Mesenteric fat pad (tissue), 1 donor: ENCODE measurements around the gene DMD. TPM values are rescaled to one million over a fixed set of nuclear protein-coding genes. Genes with fewer than 3 reads are reported as not detected.

Source experiments
- DNase-seq: peaks from one replicate; pipeline ENCODE4 v3.0.0-alpha.2; 2020; ENCODE audit warnings: low spot score
- total RNA-seq: library from RNA; stranded (reverse); fragmentation: NEBNext Ultra II Directional; extraction: Animal tissue kit (Norgen Biotek cat#: 25700); gene quantifications from one replicate; pipeline ENCODE4 v1.2.1, GENCODE V29; 2021
- donor health status: DM: yes; HTN: yes; CAD: no.

The DMD gene
- total RNA-seq, 1 donor from 2014 or later = 45.5 TPM

DNA sequence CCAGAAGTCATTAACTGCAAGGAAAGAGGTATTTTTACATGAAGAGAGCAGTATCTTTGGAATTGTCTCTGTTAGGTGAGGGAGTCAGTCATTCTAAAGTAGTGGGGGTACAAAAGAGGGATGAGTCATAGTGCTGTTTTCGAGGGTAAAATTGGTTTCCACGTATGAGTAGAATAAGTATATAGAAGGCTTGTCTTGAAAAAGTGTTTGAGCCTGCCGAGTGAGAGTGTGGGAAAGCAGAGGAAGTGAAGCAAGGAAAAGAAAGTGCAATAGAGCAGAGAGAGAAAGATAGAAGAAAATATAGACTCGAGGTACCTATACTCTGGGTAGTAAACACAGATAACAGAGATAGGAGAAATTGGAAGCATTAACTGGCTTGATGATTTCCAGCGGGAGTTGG is 696.4 kb downstream of the DMD start:
- no peak for DNase-seq

DNA sequence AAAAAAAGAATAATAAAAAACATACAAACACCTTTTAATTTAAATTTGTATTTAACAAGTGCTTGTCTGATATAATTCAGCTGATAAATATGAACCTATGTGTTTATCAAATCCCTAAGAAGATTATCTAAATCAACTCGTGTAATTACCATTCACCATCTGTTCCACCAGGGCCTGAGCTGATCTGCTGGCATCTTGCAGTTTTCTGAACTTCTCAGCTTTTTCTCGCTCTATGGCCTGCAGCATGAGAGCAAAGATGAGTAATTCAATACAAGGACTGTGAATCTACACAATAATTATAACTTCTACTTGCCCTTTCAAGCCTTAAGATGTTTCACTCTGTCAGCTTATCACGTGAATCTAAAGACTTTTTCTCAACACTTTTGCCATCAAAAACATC is 709.7 kb downstream of the DMD start:
- DNase-seq = no peak

DNA sequence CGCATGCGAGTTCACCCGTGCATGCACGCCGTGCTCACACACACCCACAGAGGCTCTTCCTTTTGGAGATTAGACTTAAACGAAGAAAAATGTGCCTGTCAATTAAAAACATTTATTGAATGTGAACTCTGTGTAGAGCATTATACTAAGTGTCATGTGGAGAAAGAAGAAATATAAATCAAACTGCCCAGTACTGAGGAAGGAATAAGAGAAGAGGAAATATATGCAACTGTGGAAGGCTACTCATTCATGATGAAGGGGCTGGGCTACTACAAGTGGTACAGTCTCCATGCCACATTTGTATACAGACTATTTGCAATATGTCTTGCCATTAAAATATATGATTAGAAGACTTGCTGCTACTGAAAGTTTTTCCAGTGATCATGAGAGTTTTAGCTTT is 714.7 kb downstream of the DMD start:
- no peak for DNase-seq

DNA sequence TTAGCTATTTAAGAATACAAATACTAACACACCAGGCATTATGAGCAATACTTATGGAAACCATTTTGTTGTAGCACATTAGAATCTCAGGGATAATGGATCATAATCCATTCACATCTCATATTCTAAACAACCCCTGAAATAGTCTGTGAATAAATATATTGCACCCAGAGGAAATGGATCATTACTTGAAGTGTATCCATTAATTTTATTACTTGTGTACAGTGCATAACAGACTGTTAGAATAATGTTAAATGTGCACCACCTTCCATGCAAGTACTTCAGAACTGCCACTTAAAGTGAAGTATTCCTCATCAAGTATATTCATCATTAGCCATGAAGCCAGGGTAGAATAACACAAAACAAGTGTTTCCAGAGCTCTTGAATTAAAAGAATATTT is 715.5 kb downstream of the DMD start:
- no peak for DNase-seq

DNA sequence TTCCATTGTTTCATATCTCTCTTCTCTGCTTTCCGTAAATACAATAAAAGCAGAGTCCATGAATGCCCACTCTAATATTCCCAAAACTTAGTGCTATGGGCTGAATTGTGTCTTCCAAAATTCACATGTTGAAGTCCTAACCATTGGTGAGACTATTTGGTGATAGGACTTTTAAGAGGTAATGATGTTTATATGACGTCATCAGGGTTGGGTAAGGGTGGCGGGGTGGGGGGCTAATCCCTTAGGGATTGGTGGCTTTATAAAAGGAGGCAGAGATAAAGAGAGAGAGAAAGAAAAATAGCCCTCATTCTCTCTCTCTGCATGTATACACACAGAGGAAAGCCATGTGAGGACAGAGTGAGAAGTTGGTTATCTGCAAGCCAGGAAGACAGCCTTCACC is 722.2 kb downstream of the DMD start:
- DNase-seq = no peak

DNA sequence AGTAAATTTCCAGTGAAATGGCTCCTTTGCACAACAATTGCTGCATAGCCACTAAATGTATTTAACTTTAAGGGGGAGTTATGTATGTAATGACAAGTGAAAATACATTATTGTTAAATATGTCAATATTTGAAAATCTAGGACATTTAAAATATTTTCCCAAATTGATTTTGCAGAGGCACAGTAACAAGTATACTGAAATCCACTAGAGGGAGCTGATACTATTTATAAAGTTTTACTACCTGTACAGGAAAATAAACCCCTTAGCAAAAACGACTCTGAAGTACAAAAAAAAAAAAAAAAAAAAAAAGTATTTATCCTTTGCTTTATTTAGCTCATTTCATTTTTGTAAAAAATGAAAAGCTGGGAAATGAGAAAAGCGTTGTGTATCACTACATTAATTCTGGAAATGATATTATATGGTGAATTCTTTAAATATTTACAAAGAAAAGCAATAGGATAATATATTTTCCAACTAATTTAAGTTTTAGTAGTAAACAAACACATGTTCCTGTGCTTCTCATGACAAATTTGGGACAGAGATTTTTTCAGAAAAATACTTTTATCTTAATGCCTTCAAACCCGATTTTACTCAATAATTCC is 727.7 kb downstream of the DMD start:
- DNase-seq = no peak

DNA sequence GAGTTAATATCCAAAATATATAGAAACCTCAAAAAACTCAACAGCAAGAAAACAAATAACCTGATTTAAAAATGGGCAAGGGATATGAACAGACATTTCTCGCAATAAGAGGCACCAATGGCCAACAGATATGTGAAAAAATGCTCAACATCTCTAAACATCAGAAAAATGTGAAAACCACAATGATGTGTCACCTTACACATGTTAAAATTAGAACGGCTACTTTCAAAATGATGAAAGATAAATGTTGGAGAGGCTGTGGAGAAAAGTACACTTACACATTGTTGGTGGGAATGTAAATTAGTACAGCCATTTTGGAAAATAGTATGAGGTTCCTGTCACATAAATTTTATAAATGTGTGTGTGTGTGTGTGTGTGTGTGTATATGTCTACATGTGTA is 731.3 kb downstream of the DMD start:
- no peak for DNase-seq

DNA sequence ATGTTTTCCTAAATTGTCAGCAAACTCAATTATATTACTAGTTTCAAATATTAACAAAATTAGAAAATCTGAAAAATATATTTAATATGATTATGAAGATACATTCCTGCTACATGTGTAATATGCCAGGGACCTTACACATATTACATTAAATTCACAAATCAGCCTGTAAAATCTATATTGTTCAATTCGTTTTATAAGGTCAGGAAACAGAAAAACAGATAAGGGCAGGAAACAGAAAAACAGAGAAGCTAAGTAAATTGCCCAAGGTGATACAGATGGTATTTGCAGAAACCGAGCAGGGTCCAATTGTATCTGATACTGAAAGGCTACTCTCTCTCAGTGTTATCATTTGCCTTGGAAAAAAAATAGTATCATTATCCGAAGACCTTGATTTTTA is 739.0 kb downstream of the DMD start:
- no peak for DNase-seq

DNA sequence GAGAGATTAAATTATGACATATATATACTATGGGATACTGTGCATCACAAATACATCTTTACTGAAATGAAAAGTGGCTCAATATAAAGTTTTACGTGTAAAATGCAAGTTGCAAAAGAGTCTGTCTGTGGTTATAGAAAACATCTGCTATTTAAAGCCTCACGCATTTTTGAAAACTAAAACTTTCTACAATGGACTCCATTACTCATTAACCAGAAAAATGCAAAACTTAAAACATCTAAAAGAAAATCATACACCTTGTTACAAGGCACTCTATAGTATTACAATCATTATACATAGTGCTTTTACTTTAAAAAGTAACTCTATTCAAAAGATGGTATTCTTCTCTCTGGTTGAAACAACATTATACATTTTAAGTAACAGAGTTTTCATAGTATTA is 755.6 kb downstream of the DMD start:
- DNase-seq = no peak

DNA sequence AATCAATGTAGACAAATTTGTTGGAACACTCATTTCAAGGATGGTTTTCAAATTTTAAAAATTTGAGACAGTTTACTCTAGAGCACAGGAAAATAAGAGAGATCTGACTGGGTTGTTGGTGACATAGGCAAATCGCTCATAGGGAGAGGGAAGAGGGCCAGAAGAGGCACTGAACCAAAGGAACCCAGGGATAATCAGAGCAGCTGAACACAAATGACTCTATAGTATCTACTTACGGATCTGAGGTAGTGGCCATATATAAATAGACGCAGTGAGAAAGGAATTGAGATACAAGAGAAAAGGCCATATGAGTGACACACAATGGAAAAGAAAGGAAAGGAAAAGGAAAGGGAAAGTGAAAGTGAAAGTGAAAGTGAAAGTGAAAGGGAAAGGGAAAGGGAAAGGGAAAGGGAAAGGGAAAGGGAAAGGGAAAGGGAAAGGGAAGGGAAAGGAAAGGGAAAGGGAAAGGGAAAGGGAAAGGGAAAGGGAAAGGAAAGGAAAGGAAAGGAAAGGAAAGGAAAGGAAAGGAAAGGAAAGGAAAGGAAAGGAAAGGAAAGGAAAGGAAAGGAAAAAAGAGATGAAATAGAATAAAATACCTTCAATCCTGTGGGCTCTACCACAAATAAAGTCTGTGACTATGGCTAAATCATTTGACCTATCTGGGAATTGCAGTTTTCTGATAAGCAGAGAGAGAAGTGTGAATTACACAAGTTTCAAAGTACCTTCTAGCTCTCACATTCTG is 759.2 kb downstream of the DMD start:
- DNase-seq = no peak

DNA sequence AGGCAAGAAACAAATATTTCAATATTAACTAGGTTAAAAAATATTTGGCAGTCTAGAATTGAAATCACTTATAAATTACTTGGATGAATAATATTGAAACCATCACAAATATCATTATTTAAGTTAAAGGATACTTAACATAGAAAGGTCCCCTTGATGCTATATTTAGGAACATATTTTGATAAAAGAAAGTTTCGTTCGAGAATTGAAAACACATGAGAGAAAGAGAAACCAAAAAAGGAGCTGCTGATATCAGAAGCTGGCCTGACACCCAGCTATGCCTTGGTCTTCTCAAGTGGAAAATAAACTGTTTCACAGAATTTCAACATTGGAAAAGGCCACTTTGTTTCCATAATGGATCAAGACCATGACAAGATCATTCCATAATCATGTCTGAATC is 762.4 kb downstream of the DMD start:
- no peak for DNase-seq

DNA sequence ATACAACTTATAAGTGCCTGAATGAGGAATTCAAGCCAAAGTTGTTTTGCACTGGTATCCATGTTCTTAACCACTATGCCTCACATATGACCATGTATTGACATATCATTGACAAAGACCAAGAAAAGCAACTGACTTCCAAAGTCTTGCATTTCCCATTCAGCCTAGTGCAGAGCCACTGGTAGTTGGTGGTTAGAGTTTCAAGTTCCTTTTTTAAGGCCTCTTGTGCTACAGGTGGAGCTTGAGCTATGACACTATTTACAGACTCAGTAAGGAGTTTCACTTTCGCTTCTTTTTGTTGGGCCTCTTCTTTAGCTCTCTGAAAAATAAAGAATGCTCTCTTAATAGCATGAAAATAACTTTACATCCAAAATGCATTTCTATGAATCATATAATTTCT is 763.0 kb downstream of the DMD start:
- no peak for DNase-seq

DNA sequence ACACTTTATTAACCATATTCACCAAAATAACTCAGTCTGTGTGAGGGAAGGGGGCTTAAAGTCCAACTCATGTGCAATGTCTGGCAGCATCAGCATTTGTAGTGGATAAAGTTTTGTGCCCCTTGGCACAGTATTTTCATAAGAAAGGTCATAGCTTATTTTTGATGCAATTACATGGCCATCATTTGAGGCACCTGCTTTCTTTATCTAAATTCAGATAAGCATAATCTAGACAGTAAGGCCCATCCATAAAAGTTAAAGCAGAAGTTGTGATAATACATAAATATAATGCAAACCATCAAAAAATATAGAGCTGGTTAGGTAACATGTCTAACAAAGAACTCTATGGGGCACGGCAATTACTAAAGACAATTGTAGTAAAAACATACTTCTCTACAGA is 763.7 kb downstream of the DMD start:
- no peak for DNase-seq

DNA sequence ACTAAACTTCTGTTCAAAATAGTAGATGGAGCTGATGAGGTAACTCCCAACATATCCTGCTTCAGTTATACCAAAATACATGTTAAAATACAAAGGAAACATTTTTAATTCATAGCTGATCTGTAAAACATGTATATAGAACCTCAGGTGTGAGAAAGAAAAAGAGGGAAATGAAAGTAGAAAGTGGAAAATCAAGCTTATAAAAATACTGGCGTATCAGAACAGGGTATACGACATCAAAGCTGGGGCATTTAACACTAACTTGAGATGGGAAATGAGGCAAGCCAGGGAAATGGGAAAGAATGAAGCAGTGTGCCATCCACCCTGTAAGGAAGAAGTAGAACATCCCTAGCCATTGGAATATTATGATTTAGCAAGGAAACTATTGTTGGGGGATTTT is 767.5 kb downstream of the DMD start:
- DNase-seq = no peak

DNA sequence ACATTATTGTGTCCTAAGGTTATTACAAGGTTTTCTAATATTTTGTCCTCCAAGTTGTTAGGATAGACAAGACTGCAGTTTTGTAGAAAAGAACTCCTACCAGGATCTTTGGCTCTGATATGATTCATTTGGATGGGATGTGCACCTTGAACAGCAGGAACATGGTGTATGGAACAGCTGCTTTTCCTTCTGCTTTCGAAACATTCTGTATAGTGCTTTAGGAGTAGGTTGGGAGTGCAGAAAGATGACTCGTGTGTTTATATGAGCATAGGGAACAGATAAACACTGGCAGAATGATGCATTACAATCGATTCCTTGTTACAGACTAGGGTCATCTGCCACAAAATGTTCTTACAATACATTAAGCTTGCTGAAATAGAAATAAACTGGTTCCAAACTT is 790.1 kb downstream of the DMD start:
- no peak for DNase-seq

DNA sequence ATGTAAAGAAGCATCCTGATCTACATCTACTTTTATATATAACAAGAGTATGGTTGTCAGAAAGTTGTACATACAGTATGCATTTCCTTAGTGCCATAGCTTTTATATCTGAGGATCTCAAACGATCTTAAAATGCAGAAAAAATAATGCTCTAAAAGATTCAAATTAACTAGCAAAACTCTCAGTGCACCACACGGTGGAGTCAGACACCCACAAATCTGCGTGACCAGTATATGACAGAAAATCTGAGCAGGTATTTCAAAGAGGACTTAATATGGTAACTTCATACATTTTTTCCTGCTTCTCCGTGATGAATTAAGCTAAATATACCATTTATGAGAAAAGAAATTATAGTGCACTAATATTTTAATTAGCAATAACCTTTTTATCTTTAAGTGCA is 803.0 kb downstream of the DMD start:
- DNase-seq = no peak

DNA sequence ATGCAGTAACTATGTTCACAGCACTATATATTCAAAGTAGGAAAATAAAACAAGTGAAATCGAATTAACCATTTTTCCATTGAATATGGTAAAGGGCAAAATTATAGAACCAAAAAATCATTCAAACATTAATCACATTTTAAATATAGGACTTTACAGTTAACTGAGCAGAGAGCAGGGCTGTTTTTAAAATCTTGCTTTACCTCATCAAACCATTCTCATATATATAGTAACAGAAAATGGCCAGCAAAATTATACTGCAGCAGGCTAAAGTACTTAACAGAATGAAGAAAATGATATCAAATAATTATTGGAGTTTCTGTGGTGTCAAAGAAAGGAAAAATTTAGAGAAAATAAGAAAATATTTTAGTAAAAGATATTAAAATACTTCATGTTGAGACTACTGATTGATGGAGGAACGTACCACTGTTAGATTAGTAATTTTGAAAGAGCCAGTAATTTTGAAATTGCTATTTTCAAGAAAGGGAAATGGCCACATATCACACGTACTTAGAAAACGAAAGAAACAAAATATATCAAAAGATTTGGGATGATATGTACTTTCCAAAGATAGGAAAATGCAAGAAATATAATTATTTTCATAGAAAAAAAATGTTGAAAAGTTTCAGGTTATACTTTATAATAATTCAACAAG is 813.7 kb downstream of the DMD start:
- DNase-seq = no peak

DNA sequence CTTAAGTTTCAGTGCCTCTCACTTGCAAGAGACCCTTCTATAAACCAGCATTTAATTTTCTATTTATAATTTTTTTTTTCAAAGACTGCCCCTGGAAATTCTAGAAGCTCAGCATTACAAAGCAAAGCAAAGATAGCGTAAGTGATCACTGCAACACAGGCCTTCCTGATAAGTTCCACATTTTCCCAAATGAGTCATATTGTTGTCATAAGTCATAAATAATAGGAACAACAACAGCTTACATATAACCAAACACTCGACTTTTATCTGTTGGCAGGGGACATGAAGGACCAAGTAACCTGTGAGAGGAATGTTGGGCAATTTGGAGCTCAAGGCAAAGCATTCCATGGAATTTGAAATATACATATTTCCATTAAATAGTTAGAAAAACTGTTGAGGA is 815.5 kb downstream of the DMD start:
- DNase-seq = no peak

DNA sequence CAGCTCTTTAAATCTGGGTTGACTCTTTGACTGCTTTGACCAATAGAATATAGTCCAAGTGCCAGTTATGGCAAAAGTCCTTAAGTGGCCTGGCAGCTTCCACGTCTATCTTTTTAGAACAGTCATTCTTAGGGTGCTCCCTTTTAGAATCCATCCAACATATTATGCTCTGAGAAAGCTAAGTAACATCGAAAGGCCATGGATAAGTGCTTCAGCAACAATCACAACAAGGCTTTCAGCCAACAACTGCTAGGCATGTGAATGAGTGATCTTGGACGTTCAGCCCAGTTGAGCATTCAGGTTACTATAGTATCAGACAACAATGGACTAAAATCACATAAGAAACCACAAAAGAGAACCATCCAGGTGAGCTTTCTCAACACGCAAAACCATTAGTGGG is 818.7 kb downstream of the DMD start:
- no peak for DNase-seq

DNA sequence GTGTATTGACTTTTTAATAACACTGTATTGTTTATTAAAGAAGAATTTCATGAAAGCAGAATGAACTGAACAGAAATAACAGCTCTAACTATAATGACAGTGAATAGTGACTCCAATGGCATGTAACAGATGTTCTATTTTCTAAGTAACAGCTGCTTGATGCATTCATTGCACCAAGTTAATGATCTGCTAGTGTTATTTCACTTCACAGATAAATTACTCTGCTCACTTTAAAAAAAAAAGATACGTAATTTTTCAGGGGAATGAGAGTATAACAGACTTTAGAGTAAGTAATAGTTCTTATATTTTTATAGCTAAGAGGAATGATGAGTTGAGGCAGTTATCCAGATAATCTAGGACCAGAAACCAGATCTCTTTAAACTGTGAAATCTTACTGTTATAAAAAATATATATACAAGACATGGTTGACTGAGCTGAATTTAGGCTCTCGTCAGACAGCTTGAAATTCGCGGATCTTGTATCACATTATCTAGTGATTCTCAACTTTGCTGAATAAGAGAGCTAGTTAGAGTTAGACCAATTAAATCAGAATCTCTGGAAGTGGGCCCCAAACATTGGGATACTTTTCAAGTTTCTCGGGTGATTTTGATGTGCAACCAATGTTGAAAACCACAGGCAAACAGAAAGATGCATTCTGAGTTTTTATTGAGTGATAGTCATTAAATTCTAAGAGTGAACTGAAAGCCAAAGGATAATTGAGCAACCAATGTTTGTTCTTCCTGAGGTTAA is 840.7 kb downstream of the DMD start:
- no peak for DNase-seq

DNA sequence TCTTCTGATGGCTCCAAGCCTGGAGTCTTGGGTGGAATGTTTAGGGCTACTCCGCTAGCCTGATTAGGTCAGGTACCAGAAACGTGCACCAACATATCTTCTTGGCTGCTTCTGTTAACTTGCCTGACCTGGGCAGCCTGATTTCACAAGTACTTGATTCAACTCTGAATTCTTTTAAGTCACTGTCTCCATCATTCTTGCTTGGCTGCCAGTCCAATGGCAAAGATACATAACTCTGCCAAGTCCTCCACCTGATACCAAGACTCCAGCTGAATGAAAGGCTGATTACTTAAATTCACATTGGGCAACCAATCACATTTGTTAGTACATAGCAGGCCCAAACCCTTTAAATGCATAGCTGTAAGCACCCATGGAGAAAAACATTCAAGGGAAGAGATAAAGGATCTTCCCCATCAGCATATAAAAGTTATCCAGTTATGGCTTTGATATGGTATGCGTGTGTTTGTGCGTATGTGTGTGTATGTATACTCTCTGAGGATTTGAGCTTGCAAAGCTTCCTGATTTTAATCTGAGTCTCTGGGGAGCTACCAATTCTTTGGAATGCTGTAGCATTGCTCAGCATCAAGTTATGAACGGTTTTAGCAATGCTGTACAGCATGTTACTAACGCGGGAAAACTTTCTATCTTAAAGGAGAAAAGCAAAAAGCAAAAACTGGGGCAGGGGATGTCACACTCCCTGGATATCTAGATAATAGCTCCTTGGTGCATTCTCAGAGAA is 917.2 kb downstream of the DMD start:
- no peak for DNase-seq

DNA sequence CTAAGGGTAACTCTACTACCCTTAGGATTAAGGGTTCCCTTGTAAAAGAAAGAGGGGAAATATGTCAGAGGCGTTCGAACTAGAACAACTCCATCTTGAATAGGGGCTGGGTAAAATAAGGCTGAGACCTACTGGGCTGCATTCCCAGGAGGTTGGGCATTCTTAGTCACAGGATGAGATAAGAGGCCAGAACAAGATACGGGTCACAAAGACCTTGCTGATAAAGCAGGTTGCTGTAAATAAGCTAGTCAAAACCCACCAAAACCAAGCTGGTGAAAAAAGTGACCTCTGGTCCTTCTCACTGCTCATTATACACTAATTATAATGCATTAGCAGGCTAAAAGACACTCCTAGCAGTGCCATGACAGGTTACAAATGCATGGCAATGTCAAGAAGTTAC is 922.0 kb downstream of the DMD start:
- no peak for DNase-seq
